Measurements from ENCODE around the gene MAGI2.
"Not testable (repeated sequence)": the region's sequence is repeated elsewhere in the genome, so short reads cannot be mapped to it uniquely, and the experiment has no call there.

MAGI2 gene

GRCh38 chr7:79452495-79453265 lies 787 bp downstream of the MAGI2 start:
- no peaks in the 10 kb centered on the region for H3K36me3 ChIP-seq (ENCODE audit: control insufficient read depth, insufficient read depth, low read length)
- DNase-seq, result no peak
- no peak overlapping the region for H3K4me3 ChIP-seq (ENCODE audit: insufficient read depth, low read depth, low read length, poor library complexity, severe bottlenecking)
- H3K27me3 ChIP-seq (replicated peaks; ENCODE audit: control insufficient read depth, insufficient read depth, low read length, poor library complexity, severe bottlenecking), result no peaks in the 10 kb centered on the region
- H3K4me1 ChIP-seq (ENCODE audit: control insufficient read depth, insufficient read depth, low read length, poor library complexity, severe bottlenecking), result no peaks in the 10 kb centered on the region
- H3K9me3 ChIP-seq (ENCODE audit: control insufficient read depth, low read length), result no peaks in the 10 kb centered on the region
- H3K27ac ChIP-seq (ENCODE audit: insufficient read depth, low read length, poor library complexity, severe bottlenecking), result no peak overlapping the region

GRCh38 chr7:79452032-79452494 lies 1.4 kb downstream of the MAGI2 start:
- Histone ChIP-seq H3K4me1 (ENCODE audit: control insufficient read depth, insufficient read depth, low read length, poor library complexity, severe bottlenecking) (no peaks in the 10 kb centered on the region), H3K27me3 (replicated peaks; ENCODE audit: control insufficient read depth, insufficient read depth, low read length, poor library complexity, severe bottlenecking) (no peaks in the 10 kb centered on the region), H3K4me3 (ENCODE audit: insufficient read depth, low read depth, low read length, poor library complexity, severe bottlenecking) (no peak overlapping the region), H3K36me3 (ENCODE audit: control insufficient read depth, insufficient read depth, low read length) (no peaks in the 10 kb centered on the region), H3K9me3 (ENCODE audit: control insufficient read depth, low read length) (no peaks in the 10 kb centered on the region), H3K27ac (ENCODE audit: insufficient read depth, low read length, poor library complexity, severe bottlenecking) (no peak overlapping the region)
- no peak for DNase-seq

- Histone ChIP-seq H3K9me3 (ENCODE audit: control insufficient read depth, low read length) (no peaks in the 10 kb centered on the region), H3K27ac (ENCODE audit: insufficient read depth, low read length, poor library complexity, severe bottlenecking) (no peak overlapping the region), H3K4me1 (ENCODE audit: control insufficient read depth, insufficient read depth, low read length, poor library complexity, severe bottlenecking) (no peaks in the 10 kb centered on the region), H3K36me3 (ENCODE audit: control insufficient read depth, insufficient read depth, low read length) (no peaks in the 10 kb centered on the region), H3K27me3 (replicated peaks; ENCODE audit: control insufficient read depth, insufficient read depth, low read length, poor library complexity, severe bottlenecking) (no peaks in the 10 kb centered on the region), H3K4me3 (ENCODE audit: insufficient read depth, low read depth, low read length, poor library complexity, severe bottlenecking) (no peak overlapping the region)
- DNase-seq, result no peak
Observed at GRCh38 chr7:79451580-79451979, 1.9 kb downstream of the MAGI2 start.

GRCh38 chr7:79442766-79443165 lies 10.7 kb downstream of the MAGI2 start:
- not testable (repeated sequence) for H3K4me1 ChIP-seq (ENCODE audit: control insufficient read depth, insufficient read depth, low read length, poor library complexity, severe bottlenecking); H3K4me3 ChIP-seq (ENCODE audit: insufficient read depth, low read depth, low read length, poor library complexity, severe bottlenecking); DNase-seq; H3K9me3 ChIP-seq (ENCODE audit: control insufficient read depth, low read length); H3K36me3 ChIP-seq (ENCODE audit: control insufficient read depth, insufficient read depth, low read length); H3K27ac ChIP-seq (ENCODE audit: insufficient read depth, low read length, poor library complexity, severe bottlenecking); H3K27me3 ChIP-seq (replicated peaks; ENCODE audit: control insufficient read depth, insufficient read depth, low read length, poor library complexity, severe bottlenecking)

GRCh38 chr7:79436378-79436777 lies 17.1 kb downstream of the MAGI2 start:
- H3K27ac ChIP-seq (ENCODE audit: insufficient read depth, low read length, poor library complexity, severe bottlenecking), result no peak overlapping the region

GRCh38 chr7:79434867-79435266 lies 18.6 kb downstream of the MAGI2 start:
- Histone ChIP-seq H3K4me1 (ENCODE audit: control insufficient read depth, insufficient read depth, low read length, poor library complexity, severe bottlenecking) (no peaks in the 10 kb centered on the region), H3K27me3 (replicated peaks; ENCODE audit: control insufficient read depth, insufficient read depth, low read length, poor library complexity, severe bottlenecking) (no peaks in the 10 kb centered on the region), H3K27ac (ENCODE audit: insufficient read depth, low read length, poor library complexity, severe bottlenecking) (no peak overlapping the region), H3K4me3 (ENCODE audit: insufficient read depth, low read depth, low read length, poor library complexity, severe bottlenecking) (no peak overlapping the region), H3K9me3 (ENCODE audit: control insufficient read depth, low read length) (no peaks in the 10 kb centered on the region), H3K36me3 (ENCODE audit: control insufficient read depth, insufficient read depth, low read length) (no peaks in the 10 kb centered on the region)
- DNase-seq, result no peak

More at GRCh38 chr7:79436378-79436777, 17.1 kb downstream of the MAGI2 start:
- Histone ChIP-seq H3K4me3 (ENCODE audit: insufficient read depth, low read depth, low read length, poor library complexity, severe bottlenecking) (no peak overlapping the region), H3K4me1 (ENCODE audit: control insufficient read depth, insufficient read depth, low read length, poor library complexity, severe bottlenecking) (no peaks in the 10 kb centered on the region), H3K27me3 (replicated peaks; ENCODE audit: control insufficient read depth, insufficient read depth, low read length, poor library complexity, severe bottlenecking) (no peaks in the 10 kb centered on the region), H3K36me3 (ENCODE audit: control insufficient read depth, insufficient read depth, low read length) (no peaks in the 10 kb centered on the region), H3K9me3 (ENCODE audit: control insufficient read depth, low read length) (no peaks in the 10 kb centered on the region)
- no peak for DNase-seq

- no peak for DNase-seq
- Histone ChIP-seq H3K27me3 (replicated peaks; ENCODE audit: control insufficient read depth, insufficient read depth, low read length, poor library complexity, severe bottlenecking) (no peaks in the 10 kb centered on the region), H3K36me3 (ENCODE audit: control insufficient read depth, insufficient read depth, low read length) (no peaks in the 10 kb centered on the region), H3K4me1 (ENCODE audit: control insufficient read depth, insufficient read depth, low read length, poor library complexity, severe bottlenecking) (no peaks in the 10 kb centered on the region), H3K27ac (ENCODE audit: insufficient read depth, low read length, poor library complexity, severe bottlenecking) (no peak overlapping the region), H3K9me3 (ENCODE audit: control insufficient read depth, low read length) (no peaks in the 10 kb centered on the region), H3K4me3 (ENCODE audit: insufficient read depth, low read depth, low read length, poor library complexity, severe bottlenecking) (no peak overlapping the region)
Observed at GRCh38 chr7:79434098-79434497, 19.4 kb downstream of the MAGI2 start.

DNA sequence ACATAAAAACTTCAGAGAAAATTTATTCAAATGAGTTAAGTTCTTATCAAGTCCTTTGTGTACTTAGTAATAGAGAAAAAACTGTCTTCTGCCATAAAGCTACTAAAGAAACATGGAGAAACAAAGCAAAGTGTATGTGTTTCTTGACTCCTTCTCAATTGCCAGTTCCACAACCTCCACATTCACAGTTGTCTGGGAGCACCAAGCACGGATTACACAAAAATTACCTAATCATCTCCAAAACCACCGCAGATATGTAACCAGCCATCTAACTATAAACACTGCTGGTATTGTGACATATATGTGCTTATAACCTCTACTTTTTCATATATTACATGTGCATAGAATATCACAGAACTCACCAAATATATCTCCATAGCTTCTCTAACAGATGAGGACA lies 23.1 kb downstream of the MAGI2 start:
- H3K9me3 ChIP-seq (ENCODE audit: control insufficient read depth, low read length), result no peaks in the 10 kb centered on the region
- H3K4me1 ChIP-seq (ENCODE audit: control insufficient read depth, insufficient read depth, low read length, poor library complexity, severe bottlenecking), result no peaks in the 10 kb centered on the region
- H3K36me3 ChIP-seq (ENCODE audit: control insufficient read depth, insufficient read depth, low read length), result no peaks in the 10 kb centered on the region
- DNase-seq, result no peak
- H3K4me3 ChIP-seq (ENCODE audit: insufficient read depth, low read depth, low read length, poor library complexity, severe bottlenecking), result no peak overlapping the region
- no peaks in the 10 kb centered on the region for H3K27me3 ChIP-seq (replicated peaks; ENCODE audit: control insufficient read depth, insufficient read depth, low read length, poor library complexity, severe bottlenecking)
- H3K27ac ChIP-seq (ENCODE audit: insufficient read depth, low read length, poor library complexity, severe bottlenecking), result no peak overlapping the region

- H3K9me3 ChIP-seq (ENCODE audit: control insufficient read depth, low read length), result no peaks in the 10 kb centered on the region
- no peak overlapping the region for H3K27ac ChIP-seq (ENCODE audit: insufficient read depth, low read length, poor library complexity, severe bottlenecking)
- H3K36me3 ChIP-seq (ENCODE audit: control insufficient read depth, insufficient read depth, low read length), result no peaks in the 10 kb centered on the region
- H3K27me3 ChIP-seq (replicated peaks; ENCODE audit: control insufficient read depth, insufficient read depth, low read length, poor library complexity, severe bottlenecking), result no peaks in the 10 kb centered on the region
- no peak overlapping the region for H3K4me3 ChIP-seq (ENCODE audit: insufficient read depth, low read depth, low read length, poor library complexity, severe bottlenecking)
- DNase-seq, result no peak
- H3K4me1 ChIP-seq (ENCODE audit: control insufficient read depth, insufficient read depth, low read length, poor library complexity, severe bottlenecking), result no peaks in the 10 kb centered on the region
Observed at GRCh38 chr7:79425665-79426064, 27.8 kb downstream of the MAGI2 start.

DNA sequence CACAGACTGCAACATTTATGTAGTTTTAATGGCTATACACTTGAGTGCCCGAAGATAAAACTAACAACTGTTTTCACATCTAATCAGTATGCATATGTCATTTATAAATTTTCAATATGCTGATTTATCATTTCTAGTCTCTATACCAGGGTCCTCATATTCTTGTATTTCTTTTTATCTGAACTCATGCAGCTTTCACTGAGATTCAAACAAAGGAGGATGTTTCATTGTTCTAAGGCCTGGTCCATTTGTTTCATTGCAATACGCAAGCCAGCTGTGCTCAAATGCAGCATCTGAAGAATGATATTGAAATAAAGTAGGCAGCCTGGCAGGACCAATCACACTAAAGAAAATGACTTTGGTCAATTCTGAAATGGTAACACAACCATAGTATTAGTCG lies 31.7 kb downstream of the MAGI2 start:
- Histone ChIP-seq H3K27ac (ENCODE audit: insufficient read depth, low read length, poor library complexity, severe bottlenecking) (no peak overlapping the region), H3K4me3 (ENCODE audit: insufficient read depth, low read depth, low read length, poor library complexity, severe bottlenecking) (no peak overlapping the region), H3K4me1 (ENCODE audit: control insufficient read depth, insufficient read depth, low read length, poor library complexity, severe bottlenecking) (no peaks in the 10 kb centered on the region)

More for the DNA sequence above, 31.7 kb downstream of the MAGI2 start:
- Histone ChIP-seq H3K27me3 (replicated peaks; ENCODE audit: control insufficient read depth, insufficient read depth, low read length, poor library complexity, severe bottlenecking) (no peaks in the 10 kb centered on the region), H3K9me3 (ENCODE audit: control insufficient read depth, low read length) (no peaks in the 10 kb centered on the region), H3K36me3 (ENCODE audit: control insufficient read depth, insufficient read depth, low read length) (no peaks in the 10 kb centered on the region)
- no peak for DNase-seq
